ENCODE results near the gene GSK3A.

The GSK3A gene

GRCh38 chr19:42247640-42248199 lies 5.3 kb upstream of the GSK3A start:
- DNase-seq = peak; percentile 39

DNA sequence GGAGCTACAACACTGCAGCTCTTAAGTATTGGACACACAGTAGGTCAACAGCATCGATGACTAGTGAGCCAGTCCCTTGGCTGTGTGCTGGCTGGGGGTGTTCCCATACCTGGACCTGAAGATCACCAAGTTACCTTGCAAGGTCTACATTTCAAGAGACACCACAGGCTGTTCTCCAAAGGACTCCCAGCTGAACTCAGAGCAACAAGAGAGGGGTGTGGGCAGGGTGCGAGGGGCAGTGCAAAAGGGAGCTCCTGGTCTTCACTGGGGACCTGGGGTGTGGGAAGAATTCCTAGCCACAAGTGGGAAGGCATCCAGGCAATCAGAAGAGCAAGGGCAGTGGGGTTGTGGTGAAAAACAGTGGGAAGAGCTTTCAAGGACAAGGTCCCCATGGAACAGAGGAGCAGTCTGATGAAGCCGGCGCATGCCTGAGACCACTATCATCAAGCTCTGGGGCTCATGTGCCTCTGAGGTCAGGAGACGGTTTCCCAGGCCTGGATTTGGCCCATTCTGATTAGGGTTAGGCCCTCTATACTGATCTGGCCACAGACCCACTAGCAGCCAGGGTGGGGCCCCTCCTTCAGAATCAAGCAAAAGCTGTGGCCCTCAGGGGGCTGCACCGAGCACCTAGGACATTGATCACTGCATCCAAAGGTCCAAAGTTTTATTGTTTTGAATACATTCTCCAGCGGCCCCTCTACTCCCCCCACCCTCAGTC lies 4.7 kb upstream of the GSK3A start:
- DNase-seq = peak; percentile 44

DNA sequence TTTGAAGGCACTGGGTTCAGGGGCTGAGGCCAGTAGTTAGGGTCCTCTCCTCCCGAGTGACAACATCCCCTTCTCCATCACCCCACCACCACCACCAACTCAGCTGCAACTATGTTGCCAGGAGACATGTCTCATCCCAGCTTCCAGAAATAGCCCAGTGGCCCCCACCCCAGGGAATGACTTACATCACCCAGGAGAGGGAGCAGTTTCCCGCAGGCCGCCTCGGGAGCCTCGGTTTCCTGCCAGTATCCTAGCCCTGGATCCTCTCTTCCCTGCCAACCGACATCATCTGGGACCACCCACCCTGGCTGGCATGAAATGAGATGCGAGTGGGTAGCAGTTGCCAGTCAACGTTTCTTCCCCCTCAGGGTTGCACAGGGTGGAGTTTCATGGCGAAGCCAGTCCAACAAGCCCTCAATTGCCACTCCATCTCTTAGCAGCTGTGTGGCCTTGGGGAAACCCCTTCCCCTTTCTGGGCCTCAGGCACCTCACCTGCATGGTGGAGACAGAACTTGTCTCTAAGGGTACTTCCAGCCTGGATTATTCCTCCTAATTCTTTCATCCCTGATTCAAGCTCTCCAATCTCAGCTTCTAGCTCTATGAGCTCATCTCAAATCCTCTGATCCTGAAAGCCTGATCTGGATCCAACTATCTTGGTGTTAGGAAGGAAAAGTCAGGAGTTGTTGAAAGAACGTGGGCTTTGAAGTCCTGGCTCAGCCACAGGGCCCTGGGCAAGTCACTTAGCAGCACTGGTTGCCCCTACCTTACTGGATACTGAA lies 3.9 kb upstream of the GSK3A start:
- peak; percentile 54 for DNase-seq

GRCh38 chr19:42245231-42245630 lies 2.8 kb upstream of the GSK3A start:
- DNase-seq = no peak

- DNase-seq = peak; percentile 94
Measured at GRCh38 chr19:42244347-42245220, 2.2 kb upstream of the GSK3A start.

DNA sequence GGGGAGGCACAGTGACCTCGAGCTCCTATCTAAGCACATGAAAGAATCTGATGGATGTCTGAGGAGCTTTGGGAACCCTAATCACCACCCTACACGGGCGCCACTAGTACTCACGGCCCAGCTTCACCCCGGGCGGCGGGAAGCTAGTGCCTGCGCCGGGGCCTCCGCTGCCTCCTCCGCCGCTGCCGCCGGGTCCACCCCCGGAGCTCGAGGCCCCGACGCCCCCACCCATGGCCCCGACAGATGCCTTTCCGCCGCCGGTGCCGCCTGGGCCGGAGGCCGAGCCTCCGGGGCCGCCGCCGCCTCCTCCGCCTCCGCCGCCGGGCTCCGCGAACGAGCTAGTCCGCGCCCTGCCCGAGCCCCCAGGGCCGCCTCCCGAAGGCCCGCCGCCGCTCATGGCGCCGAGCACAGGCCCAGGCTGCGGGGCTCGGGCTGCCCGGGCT lies 312 bp downstream of the GSK3A start:
- DNase-seq = no peak

- no peak for DNase-seq
Measured at GRCh38 chr19:42241279-42241678, 1.1 kb downstream of the GSK3A start.

GRCh38 chr19:42239544-42240220 lies 2.7 kb downstream of the GSK3A start:
- DNase-seq = no peak

DNA sequence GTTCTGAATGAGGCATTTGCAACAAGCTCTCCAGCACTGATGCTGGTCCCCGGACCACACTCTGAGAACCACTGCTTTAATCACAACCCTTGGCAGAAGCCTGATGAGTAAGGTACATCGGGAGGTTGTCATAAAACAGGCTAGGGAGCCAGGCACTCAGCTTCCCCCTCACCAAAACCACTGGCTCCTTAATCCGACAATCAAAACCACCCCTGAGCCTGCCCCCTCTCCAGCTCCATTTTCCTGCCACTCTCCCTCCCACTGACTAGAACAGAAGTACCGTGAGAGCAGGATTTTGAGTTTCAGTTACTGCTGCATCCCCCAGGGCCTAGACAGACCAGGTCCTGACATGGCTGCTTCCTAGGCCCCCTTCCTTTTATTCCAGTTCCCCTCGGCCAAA lies 7.2 kb downstream of the GSK3A start:
- no peak for DNase-seq

- no peak for DNase-seq
Measured at GRCh38 chr19:42234364-42234763, 8.0 kb downstream of the GSK3A start.

GRCh38 chr19:42233678-42234292 lies 8.6 kb downstream of the GSK3A start:
- no peak for DNase-seq

- DNase-seq = no peak
Measured at GRCh38 chr19:42233106-42233505, 9.3 kb downstream of the GSK3A start.

GRCh38 chr19:42232435-42232834 lies 10.0 kb downstream of the GSK3A start:
- no peak for DNase-seq

DNA sequence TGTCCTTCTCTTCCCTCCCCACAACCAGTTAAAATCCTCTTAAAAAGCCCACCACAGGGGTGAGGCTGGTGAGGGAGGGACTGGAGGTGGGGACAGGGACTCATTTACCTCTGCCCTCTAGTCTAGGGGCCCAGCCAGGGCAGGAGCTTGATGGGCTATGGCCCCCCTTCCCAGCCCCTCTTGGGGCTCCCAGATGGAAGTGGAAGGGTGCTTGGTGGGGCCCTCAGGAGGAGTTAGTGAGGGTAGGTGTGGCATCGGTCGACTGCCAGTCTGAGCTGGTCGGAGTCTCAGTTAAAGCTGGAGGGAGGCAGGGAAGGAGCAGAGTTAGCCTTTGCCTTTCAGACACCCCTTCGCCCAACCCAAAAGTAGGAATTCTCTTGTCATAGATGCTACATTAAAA lies 11.8 kb downstream of the GSK3A start:
- no peak for DNase-seq

- DNase-seq = no peak
Measured at GRCh38 chr19:42229855-42230351, 12.5 kb downstream of the GSK3A start.

DNA sequence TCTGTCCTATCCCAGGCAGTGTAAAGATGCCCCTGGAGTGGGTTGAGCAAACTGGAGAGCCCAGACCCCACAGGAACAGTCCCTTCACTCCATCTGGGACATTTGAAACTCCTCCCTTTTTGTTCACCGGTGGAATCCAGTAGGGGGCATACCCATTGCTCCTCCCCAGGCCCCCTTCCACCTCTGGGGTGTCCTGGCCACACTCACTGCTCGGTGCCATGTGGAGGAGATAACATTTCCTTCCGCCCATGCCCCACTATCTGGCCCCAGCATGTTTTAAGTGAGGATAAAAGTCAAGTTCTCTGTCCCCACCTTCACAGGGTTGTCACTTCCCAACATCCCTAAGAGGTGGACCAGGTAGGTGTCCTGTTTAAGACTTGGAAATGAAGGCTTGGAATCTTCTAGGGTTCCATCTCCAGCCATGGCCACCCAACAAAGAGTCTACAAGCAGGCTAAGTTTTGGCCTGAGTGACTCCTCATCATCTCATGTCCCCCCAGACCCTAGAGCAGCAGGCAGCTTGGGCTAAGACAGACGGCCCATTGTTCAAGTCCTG lies 13.0 kb downstream of the GSK3A start:
- DNase-seq = no peak

GRCh38 chr19:42228641-42229040 lies 13.8 kb downstream of the GSK3A start:
- DNase-seq = no peak

DNA sequence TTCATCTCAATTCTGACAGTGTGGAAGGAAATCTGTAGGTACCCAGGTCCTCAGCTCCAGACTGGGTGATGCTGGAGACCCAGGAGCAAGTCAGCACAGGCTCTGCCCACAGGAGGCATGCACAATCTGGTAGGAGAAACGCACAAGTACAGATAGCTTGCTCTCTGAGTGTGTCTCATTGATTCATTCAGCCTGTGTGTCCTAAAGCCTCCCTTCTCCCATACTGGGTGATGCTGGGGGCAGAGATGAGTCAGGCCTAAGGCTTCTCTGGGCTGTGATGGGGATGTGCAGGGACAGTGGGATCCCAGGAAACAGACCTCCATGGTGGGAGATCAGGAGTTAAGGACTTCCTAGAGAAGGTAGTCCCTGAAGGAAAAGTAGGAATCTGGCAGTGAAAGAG lies 15.5 kb downstream of the GSK3A start:
- no peak for DNase-seq

- no peak for DNase-seq
Measured at GRCh38 chr19:42225718-42226292, 16.6 kb downstream of the GSK3A start.

GRCh38 chr19:42224940-42225717 lies 17.3 kb downstream of the GSK3A start:
- DNase-seq = no peak
